Breast epithelium (tissue), 3 donors: ENCODE results near the gene TP53I13.

Source experiments
- CTCF ChIP-seq, 3 donors: fragments of 450-650 bp; IDR thresholded peaks; one replicate each; pipeline ENCODE4 v1.5.1; 2016 to 2017; ENCODE audit warnings: antibody characterized with exemption in 3 of 3, mild to moderate bottlenecking in 3 of 3, moderate library complexity in 3 of 3
- POLR2A ChIP-seq: fragments of 450-650 bp; IDR thresholded peaks from one replicate; pipeline ENCODE4 v1.6.1; 2016; ENCODE audit warnings: antibody characterized with exemption, mild to moderate bottlenecking, moderate library complexity
- POLR2AphosphoS5 ChIP-seq, 3 donors: sonication (generic); formaldehyde crosslinking; IDR thresholded peaks; one replicate each; pipeline ENCODE4 v1.6.1; 2017; ENCODE audit warnings: antibody characterized with exemption in 3 of 3

- TF ChIP-seq CTCF (IDR thresholded peaks at IDR 0.05) = no peak
- no peak for TF ChIP-seq POLR2A
- no peak for TF ChIP-seq POLR2AphosphoS5 (IDR thresholded peaks at IDR 0.05)
These were observed 24.4 kb upstream of the TP53I13 start for GRCh38 chr17:29544066-29544465.
